Stimulated activated CD4-positive, alpha-beta T cell treated with anti-CD3 and anti-CD28 coated beads, TNF-alpha, amount 100 ng/mL, for 1 hour (primary cell): ENCODE data around the gene TLK1.
"Not testable (repeated sequence)": the region's sequence is repeated elsewhere in the genome, so short reads cannot be mapped to it uniquely, and the experiment has no call there.

Source experiments
- DNase-seq, 3 donors: peaks; one replicate each; pipeline ENCODE4 v3.0.0-alpha.2; 2020; ENCODE audit warnings: low read depth in 3 of 3, low spot score in 1 of 3

The TLK1 gene

DNA sequence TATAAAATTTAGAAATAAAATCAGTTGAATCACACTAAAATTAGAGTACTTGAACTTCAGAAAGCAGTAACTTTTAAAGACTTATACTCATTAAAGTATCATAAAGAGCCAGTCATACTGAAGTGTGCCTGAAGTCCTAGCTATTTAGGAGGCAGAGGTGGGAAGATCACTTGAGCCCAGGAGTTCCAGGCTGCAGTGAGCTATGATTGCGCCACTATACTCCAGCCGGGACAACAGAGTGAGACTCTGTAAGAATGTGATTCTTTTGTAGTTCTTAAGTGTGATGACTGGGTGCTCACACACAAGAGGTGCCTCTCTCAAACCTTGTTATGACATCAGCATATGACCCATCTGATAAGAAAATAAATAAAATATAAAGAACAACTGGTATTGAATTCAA, 14.6 kb downstream of the TLK1 start:
- DNase-seq: no peak

DNA sequence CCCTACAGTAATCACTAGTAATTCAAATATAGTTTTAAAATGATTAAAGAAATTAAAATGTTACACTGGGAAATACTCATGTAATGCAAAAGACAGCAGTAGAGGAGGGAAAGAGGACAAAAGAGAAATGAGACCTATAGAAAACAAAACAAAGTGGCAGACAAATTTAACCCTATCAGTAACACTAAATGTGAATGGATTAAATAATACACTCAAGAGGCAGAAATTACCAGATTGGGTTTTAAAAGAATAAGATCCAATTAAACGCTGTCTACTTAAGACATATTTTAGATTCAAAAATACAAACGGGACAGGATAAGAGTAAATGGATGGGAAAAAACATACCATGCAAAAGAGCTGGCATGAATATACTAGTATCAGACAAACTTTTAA, 17.0 kb downstream of the TLK1 start:
- DNase-seq: no peak

- no peak for DNase-seq
These were observed 18.3 kb downstream of the TLK1 start for GRCh38 chr2:171142398-171142797.

- DNase-seq: no peak
These were observed 19.4 kb downstream of the TLK1 start for GRCh38 chr2:171141320-171141719.

DNA sequence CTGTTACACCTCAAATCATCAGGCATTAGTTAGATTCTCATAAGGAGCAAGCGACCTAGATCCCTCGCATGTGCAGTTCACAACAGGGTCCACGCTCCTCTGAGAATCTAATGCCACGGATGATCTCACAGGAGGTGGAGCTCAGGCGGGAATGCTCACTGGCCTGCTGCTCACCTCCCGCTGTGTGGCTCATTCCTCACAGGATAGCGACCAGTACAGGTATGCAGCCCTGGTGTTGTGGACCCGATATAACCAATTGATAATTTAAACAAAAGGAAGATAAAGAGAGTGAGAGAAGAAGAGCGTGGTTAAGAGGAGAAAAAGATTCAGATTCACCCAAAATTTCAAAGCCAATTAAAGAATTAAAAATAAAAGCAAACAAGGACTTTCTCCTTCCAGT, 20.8 kb downstream of the TLK1 start:
- no peak for DNase-seq

GRCh38 chr2:171136024-171136423, 24.7 kb downstream of the TLK1 start:
- DNase-seq: no peak

DNA sequence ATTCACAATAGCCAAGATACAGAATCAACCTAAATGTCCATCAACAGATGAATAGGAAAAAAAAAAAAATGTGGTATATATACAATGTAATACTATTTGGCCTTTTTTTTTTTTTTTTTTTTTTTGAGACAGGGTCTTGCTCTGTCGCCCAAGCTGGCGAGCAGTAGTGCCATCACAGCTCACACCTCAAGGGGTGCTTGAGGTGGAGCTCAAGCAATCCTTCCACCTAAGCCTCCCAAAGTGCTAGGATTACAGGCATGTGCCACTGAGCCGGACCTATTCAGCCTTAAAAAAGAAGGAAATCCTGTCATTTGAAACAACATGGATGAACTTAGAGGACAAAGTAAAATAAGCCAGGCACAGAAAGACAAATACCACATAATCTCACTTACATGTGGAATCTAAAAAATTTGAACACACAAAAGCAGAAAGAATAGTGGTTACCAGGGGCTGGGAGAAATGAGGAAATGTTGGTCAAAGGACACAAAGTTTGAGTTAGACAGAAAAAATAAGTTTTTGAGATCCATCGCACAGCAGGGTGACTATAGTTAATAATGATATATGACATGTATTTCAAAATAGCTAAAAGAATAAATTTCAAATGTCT, 26.0 kb downstream of the TLK1 start:
- no peak for DNase-seq

- no peak for DNase-seq
These were observed 28.6 kb downstream of the TLK1 start for GRCh38 chr2:171132086-171132485.

DNA sequence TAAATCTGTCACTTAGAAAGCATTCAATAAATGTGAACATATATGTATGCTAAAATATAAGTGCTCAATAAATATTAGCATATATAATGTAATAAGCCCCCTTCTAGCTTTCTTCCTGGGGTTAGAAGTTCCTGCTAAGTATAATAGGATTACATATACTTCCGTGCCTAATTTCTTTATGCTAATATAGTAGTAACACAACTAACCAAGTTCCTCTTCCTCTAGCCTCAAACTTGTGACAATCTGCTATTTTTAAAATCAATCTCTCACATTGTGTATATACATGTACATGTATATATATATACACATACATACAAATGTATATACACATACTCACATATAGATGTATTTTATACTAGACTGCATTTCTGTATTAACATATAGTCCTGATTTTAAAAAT, 32.2 kb downstream of the TLK1 start:
- no peak for DNase-seq

GRCh38 chr2:171124541-171124940, 36.2 kb downstream of the TLK1 start:
- no peak for DNase-seq

DNA sequence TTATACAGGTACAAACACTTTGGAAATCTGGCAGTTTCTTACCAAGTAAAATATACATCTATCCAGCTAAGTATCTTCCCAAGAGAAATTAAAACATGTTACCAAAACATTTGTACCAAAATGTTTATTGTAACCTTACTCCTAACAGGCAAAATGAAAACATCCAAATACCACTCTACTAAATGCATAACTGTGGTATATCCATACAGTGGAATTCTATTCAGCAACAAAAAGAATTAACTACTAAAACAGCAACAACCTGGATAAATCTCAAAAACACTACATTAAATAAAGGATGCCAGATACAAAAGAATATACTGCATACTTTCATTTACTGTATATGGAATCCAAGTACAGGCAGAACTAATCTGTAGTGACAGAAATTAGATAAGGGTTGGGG, 51.1 kb downstream of the TLK1 start:
- DNase-seq: no peak

DNA sequence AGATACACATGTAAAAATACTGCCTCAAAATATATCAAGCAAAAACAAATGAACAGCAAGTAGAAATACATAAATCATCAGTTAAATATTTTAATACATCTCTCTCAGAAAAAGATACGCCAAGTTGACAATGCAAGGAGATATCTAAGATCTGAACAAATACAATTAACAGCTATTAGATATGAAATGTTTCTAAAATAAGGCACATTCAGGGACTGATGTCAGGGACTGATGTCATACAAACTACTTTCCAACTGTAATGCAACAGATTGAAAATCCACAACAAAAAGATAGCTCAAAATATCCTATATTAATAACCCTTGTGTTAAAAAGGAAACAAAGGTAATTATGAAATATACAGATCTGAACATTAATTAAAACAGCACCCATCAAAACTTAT, 51.7 kb downstream of the TLK1 start:
- DNase-seq: no peak

- no peak for DNase-seq
These were observed 52.9 kb downstream of the TLK1 start for GRCh38 chr2:171107803-171108202.

DNA sequence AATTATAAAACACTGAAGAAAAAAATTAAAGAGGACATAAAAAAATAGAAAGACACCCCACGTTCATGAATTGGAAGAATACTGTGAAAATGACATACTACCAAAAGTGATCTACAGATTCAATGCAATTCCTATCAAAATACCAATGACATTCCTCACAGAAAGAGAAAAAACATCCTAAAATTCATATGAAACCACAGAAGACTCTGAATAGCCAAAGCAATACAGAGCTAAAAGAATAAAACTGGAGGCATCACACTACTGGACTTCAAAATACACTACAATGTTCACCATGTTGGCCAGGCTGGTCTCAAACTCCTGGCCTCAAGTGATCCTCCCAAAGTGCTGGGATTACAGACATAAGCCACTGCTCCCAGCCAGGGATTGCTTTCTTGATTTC, 56.3 kb downstream of the TLK1 start:
- DNase-seq: no peak

DNA sequence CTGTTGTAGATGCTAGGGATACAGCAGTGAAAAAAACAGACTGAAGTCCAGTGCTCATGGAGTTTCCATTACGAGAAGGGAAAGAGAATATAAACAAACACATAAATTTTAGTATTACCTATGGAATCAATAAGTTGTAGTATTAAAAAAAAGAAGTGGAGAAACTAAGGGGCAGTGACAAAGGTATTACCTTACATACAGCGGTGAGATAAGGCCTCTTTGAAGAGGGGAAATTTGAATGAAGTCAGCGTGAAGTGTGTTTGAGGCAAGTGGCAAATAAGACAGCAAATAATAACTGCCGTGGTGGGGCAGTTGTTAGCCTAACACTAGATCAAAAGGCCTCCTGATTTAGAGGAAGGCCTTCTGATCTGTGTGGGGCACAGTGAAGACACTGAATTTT, 57.9 kb downstream of the TLK1 start:
- DNase-seq: no peak

DNA sequence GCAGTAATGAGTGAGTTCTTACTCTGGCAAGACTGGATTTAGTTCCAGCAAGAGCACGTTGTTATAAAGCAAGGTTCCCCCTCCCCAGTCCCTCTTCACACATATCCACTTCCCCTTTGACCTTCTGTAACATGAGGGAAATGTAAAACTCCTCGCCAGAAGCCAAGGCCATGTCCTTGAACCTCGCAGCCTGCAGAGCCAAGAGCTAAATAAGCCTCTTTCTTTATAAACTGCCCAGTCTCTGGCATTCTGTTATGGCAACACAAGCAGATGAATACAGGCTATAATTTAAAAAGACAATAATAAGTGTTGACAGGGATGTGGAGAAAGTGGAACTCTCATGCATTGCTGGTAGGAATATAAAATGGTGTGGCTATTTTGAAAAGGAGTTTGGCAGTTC, 60.3 kb downstream of the TLK1 start:
- no peak for DNase-seq

GRCh38 chr2:171098607-171099006, 62.1 kb downstream of the TLK1 start:
- no peak for DNase-seq

- DNase-seq: no peak
These were observed 65.6 kb downstream of the TLK1 start for GRCh38 chr2:171095014-171095582.

GRCh38 chr2:171091517-171091916, 69.2 kb downstream of the TLK1 start:
- DNase-seq: not testable (repeated sequence)

DNA sequence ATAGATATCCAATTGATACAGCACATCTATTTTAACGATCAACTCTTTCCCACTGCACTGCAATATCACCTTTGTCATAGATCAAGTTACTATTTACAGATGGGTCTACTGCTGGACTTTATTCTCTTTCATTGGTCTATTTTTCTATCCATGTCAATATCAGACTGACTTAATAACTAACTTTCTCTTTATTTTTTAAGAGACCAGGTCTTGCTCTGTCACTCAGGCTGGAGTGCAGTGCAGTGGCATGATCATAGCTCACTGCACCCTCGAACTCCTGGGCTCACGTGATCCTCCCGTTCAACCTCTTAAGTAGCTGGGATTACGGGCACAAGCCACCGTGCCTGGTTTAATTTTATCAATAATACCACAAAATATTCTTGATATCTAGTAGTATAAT, 71.2 kb downstream of the TLK1 start:
- DNase-seq: no peak

GRCh38 chr2:171088057-171088834, 72.4 kb downstream of the TLK1 start:
- DNase-seq: no peak

- no peak for DNase-seq
These were observed 73.1 kb downstream of the TLK1 start for GRCh38 chr2:171087547-171087946.
